ENCODE results near the gene C2orf80. TPM values are rescaled to one million over a fixed set of nuclear protein-coding genes. Genes with fewer than 3 reads are reported as not detected.

C2orf80 gene
- total and polyA plus RNA-seq, 2 donors (not counting 1 experiment from before 2014, with no cell fraction given): not detected

- Histone ChIP-seq H3K27ac (ENCODE audit: insufficient read depth, low read length) (no peak overlapping the region), H3K27me3 (ENCODE audit: control insufficient read depth, insufficient read depth, low read length) (no peaks in the 10 kb centered on the region), H3K79me2 (ENCODE audit: control insufficient read depth, insufficient read depth, low read length) (no peaks in the 10 kb centered on the region), H3K36me3 (ENCODE audit: control insufficient read depth, insufficient read depth, low read length) (no peaks in the 10 kb centered on the region), H3K4me3 (replicated peaks in 1 of 4; ENCODE audit: control extremely low read depth in 1 of 4, insufficient read depth in 1 of 4, low read depth in 3 of 4, low read length in 4 of 4) (no peak overlapping the region), H3K9ac (ENCODE audit: insufficient read depth, low read length) (no peak overlapping the region), H4K20me1 (ENCODE audit: control insufficient read depth, extremely low read depth, insufficient read depth, low read length) (no peaks in the 10 kb centered on the region), H3K9me3 (ENCODE audit: control insufficient read depth, insufficient read depth, low read depth, low read length) (no peaks in the 10 kb centered on the region), H3K4me2 (ENCODE audit: extremely low read depth, insufficient read depth, low read length) (no peak overlapping the region), H2AFZ (ENCODE audit: low read length) (no peak overlapping the region), H3K4me1 (ENCODE audit: control insufficient read depth, extremely low read depth, insufficient read depth, low read length) (no peaks in the 10 kb centered on the region)
- no peak for TF ChIP-seq EZH2 (IDR thresholded peaks at IDR 0.05; ENCODE audit: low read length, missing control alignments)
- no peak for TF ChIP-seq CTCF (conservative IDR thresholded peaks at IDR 0.05 in 1 of 2, IDR thresholded peaks at IDR 0.05 in 1 of 2; ENCODE audit: low read depth in 1 of 2, low read length in 2 of 2)
- DNase-seq (ENCODE audit: low read depth in 2 of 2): no peak
Observed at GRCh38 chr2:208195531-208195930, 5.7 kb upstream of the C2orf80 start.

GRCh38 chr2:208192611-208193236 is 2.9 kb upstream of the C2orf80 start:
- no peak overlapping the region for H3K4me3 ChIP-seq (replicated peaks in 1 of 4; ENCODE audit: control extremely low read depth in 1 of 4, insufficient read depth in 1 of 4, low read depth in 3 of 4, low read length in 4 of 4)

More at GRCh38 chr2:208192611-208193236, 2.9 kb upstream of the C2orf80 start:
- Histone ChIP-seq H3K9ac (ENCODE audit: insufficient read depth, low read length) (no peak overlapping the region), H3K4me2 (ENCODE audit: extremely low read depth, insufficient read depth, low read length) (no peak overlapping the region), H4K20me1 (ENCODE audit: control insufficient read depth, extremely low read depth, insufficient read depth, low read length) (no peaks in the 10 kb centered on the region), H3K4me1 (ENCODE audit: control insufficient read depth, extremely low read depth, insufficient read depth, low read length) (no peaks in the 10 kb centered on the region), H2AFZ (ENCODE audit: low read length) (no peak overlapping the region), H3K79me2 (ENCODE audit: control insufficient read depth, insufficient read depth, low read length) (no peaks in the 10 kb centered on the region), H3K36me3 (ENCODE audit: control insufficient read depth, insufficient read depth, low read length) (no peaks in the 10 kb centered on the region), H3K27ac (ENCODE audit: insufficient read depth, low read length) (no peak overlapping the region), H3K9me3 (ENCODE audit: control insufficient read depth, insufficient read depth, low read depth, low read length) (no peaks in the 10 kb centered on the region), H3K27me3 (ENCODE audit: control insufficient read depth, insufficient read depth, low read length) (no peaks in the 10 kb centered on the region)
- TF ChIP-seq CTCF (conservative IDR thresholded peaks at IDR 0.05 in 1 of 2, IDR thresholded peaks at IDR 0.05 in 1 of 2; ENCODE audit: low read depth in 1 of 2, low read length in 2 of 2): no peak
- no peak for TF ChIP-seq EZH2 (IDR thresholded peaks at IDR 0.05; ENCODE audit: low read length, missing control alignments)
- no peak for DNase-seq (ENCODE audit: low read depth in 2 of 2)
